ENCODE data around the gene LRRC56. TPM values are rescaled to one million over a fixed set of nuclear protein-coding genes. Genes with fewer than 3 reads are reported as not detected.

Gene LRRC56
- polyA plus RNA-seq, 2 donors: 1.7 to 4.0 TPM

DNA sequence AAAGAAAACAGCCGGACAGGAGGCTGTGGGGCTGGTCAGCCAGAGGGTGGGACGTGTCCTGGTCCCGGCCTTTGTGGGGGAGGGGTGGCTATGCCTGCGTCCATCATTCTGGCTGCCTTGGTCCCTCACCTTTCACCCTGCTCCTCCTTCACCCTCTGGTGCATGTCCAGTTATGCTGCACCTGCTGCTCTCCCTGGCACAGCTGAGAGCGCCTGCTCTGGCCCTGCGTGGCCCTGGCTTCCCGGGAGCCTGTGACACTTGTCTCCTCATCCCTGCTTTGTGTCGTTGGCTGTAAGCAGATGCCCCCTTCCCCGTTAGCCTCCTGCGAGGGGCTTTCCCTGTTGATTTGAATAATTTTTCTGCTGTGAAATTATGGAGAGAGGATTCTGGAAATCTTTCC is 55.6 kb downstream of the LRRC56 start:
- 86 to 87% methylated on average over 10 of the region's 10 CpGs for WGBS, 2 donors
- Histone ChIP-seq H3K27me3 (ENCODE audit: control insufficient read depth in 1 of 2, insufficient read depth in 2 of 2, low read length in 2 of 2) (no peaks in the 10 kb centered on the region), H3K27ac (ENCODE audit: low read depth in 2 of 2, low read length in 1 of 2) (no peak overlapping the region), H3K4me3 (ENCODE audit: low read depth in 1 of 2, low read length in 2 of 2) (no peak overlapping the region), H3K36me3 (ENCODE audit: control insufficient read depth in 2 of 2, insufficient read depth in 2 of 2, low read length in 1 of 2) (peaks cover 22 to 65% of the 10 kb centered on the region in 2 donors), H3K4me1 (ENCODE audit: control insufficient read depth in 2 of 2, insufficient read depth in 2 of 2, low read length in 1 of 2) (no peaks in the 10 kb centered on the region), H3K9me3 (ENCODE audit: control insufficient read depth in 2 of 2, insufficient read depth in 1 of 2, low read depth in 1 of 2, low read length in 1 of 2) (no peaks in the 10 kb centered on the region)

DNA sequence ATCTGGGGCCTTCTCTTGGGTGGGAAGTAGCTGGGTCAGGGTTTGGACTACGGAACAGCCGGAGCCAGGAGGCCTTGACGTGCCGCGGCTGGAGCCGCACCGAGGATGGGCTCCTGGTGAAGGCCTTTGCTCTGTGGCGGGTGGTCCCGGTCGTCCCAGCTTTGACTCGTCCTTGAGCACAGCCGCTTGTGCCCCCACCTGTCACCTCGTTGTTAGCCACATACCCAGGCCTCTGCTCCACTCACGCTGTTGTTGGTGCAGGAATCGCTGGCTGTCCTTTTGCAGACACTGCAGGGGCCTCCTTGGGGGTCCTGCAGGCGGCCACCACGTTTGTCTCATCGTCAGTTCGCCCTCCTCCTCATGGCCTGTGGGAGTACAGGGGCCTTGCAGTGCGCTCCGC is 56.0 kb downstream of the LRRC56 start:
- Histone ChIP-seq H3K27me3 (ENCODE audit: control insufficient read depth in 1 of 2, insufficient read depth in 2 of 2, low read length in 2 of 2) (no peaks in the 10 kb centered on the region), H3K36me3 (ENCODE audit: control insufficient read depth in 2 of 2, insufficient read depth in 2 of 2, low read length in 1 of 2) (peaks cover 24 to 68% of the 10 kb centered on the region in 2 donors), H3K4me3 (ENCODE audit: low read depth in 1 of 2, low read length in 2 of 2) (no peak overlapping the region), H3K9me3 (ENCODE audit: control insufficient read depth in 2 of 2, insufficient read depth in 1 of 2, low read depth in 1 of 2, low read length in 1 of 2) (no peaks in the 10 kb centered on the region), H3K27ac (ENCODE audit: low read depth in 2 of 2, low read length in 1 of 2) (no peak overlapping the region), H3K4me1 (ENCODE audit: control insufficient read depth in 2 of 2, insufficient read depth in 2 of 2, low read length in 1 of 2) (no peaks in the 10 kb centered on the region)
- 92 to 93% methylated on average over 19 to 21 of the region's 21 CpGs for WGBS, 2 donors

DNA sequence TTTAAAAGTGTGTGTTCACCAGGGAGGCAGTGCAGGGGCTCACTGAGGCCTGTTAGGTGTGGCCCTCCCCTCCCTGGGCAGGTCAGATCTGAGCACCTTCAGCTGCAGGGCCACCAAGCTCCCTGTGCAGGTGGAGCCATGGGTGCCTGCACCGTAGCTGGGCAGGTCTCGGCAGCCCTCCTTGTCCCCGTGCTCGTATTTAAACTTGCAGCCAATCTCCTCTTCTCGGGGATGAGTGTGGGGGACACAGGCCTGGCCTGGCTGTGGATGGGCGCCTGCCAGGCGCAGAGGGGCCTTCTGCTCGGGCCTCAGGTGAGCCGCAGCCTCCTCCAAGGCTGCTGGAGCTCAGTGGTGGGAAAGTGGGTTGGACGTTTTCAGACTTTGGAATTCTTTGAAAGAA is 58.1 kb downstream of the LRRC56 start:
- Histone ChIP-seq H3K9me3 (ENCODE audit: control insufficient read depth in 2 of 2, insufficient read depth in 1 of 2, low read depth in 1 of 2, low read length in 1 of 2) (no peaks in the 10 kb centered on the region), H3K27ac (ENCODE audit: low read depth in 2 of 2, low read length in 1 of 2) (no peak overlapping the region), H3K27me3 (ENCODE audit: control insufficient read depth in 1 of 2, insufficient read depth in 2 of 2, low read length in 2 of 2) (no peaks in the 10 kb centered on the region), H3K36me3 (ENCODE audit: control insufficient read depth in 2 of 2, insufficient read depth in 2 of 2, low read length in 1 of 2) (peaks cover 30 to 73% of the 10 kb centered on the region in 2 donors), H3K4me3 (ENCODE audit: low read depth in 1 of 2, low read length in 2 of 2) (no peak overlapping the region), H3K4me1 (ENCODE audit: control insufficient read depth in 2 of 2, insufficient read depth in 2 of 2, low read length in 1 of 2) (no peaks in the 10 kb centered on the region)
- 90 to 93% methylated on average over 10 of the region's 10 CpGs for WGBS, 2 donors

DNA sequence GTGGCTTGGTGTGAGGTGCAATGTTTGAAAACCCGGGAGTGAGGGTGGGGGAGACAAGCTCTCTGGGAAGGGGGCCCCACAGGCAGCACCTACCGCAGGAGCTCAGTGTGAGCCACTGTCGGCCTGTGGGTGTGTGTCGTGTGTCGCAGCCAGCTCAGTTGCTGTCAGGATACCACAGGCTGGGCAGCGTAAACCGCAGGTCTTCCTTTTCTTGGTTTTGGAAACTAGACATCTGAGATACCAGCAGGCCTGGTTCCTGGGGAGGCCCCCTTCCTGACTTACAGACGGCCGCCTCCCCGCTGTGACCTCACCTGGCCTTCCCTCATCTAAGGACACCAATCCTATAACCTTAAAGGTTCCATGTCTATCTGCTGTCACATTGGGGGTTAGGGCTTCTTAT is 59.0 kb downstream of the LRRC56 start:
- Histone ChIP-seq H3K4me1 (ENCODE audit: control insufficient read depth in 2 of 2, insufficient read depth in 2 of 2, low read length in 1 of 2) (no peaks in the 10 kb centered on the region), H3K27me3 (ENCODE audit: control insufficient read depth in 1 of 2, insufficient read depth in 2 of 2, low read length in 2 of 2) (no peaks in the 10 kb centered on the region), H3K27ac (ENCODE audit: low read depth in 2 of 2, low read length in 1 of 2) (no peak overlapping the region), H3K36me3 (ENCODE audit: control insufficient read depth in 2 of 2, insufficient read depth in 2 of 2, low read length in 1 of 2) (peaks cover 32 to 72% of the 10 kb centered on the region in 2 donors), H3K9me3 (ENCODE audit: control insufficient read depth in 2 of 2, insufficient read depth in 1 of 2, low read depth in 1 of 2, low read length in 1 of 2) (no peaks in the 10 kb centered on the region), H3K4me3 (ENCODE audit: low read depth in 1 of 2, low read length in 2 of 2) (no peak overlapping the region)
- whole genome bisulfite sequencing, 2 donors: 86 to 87% methylated on average over 10 of the region's 10 CpGs

DNA sequence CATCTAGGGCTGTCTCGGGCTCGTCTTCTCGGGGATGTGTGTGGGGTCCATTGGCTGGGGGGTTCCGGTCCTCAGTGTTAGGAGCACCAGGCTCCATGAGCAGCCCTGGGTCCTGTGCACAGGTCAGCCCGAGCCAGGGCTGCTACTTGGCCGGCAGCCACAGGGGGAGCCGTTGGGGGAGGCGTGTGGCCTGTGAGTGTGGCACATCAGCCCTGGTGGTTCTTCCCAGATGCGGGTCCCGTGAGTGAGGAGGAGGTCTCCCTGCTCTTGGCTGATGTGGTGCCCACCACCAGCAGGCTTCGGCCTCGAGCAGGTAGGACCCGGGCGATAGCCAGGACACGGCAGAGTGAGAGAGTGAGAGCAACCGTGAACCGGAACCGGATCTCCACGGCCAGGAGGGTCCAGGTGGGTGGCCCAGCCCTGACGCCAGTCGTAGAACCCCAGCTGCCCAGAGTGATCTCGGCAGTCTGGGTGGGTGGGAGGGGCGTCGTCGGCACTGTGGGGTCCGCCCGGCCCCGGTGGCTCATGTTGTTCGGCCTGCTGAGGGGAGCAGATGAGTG is 59.9 kb downstream of the LRRC56 start:
- Histone ChIP-seq H3K27me3 (ENCODE audit: control insufficient read depth in 1 of 2, insufficient read depth in 2 of 2, low read length in 2 of 2) (no peaks in the 10 kb centered on the region), H3K9me3 (ENCODE audit: control insufficient read depth in 2 of 2, insufficient read depth in 1 of 2, low read depth in 1 of 2, low read length in 1 of 2) (no peaks in the 10 kb centered on the region), H3K4me1 (ENCODE audit: control insufficient read depth in 2 of 2, insufficient read depth in 2 of 2, low read length in 1 of 2) (no peaks in the 10 kb centered on the region), H3K4me3 (ENCODE audit: low read depth in 1 of 2, low read length in 2 of 2) (no peak overlapping the region), H3K27ac (ENCODE audit: low read depth in 2 of 2, low read length in 1 of 2) (no peak overlapping the region), H3K36me3 (ENCODE audit: control insufficient read depth in 2 of 2, insufficient read depth in 2 of 2, low read length in 1 of 2) (peaks cover 34 to 76% of the 10 kb centered on the region in 2 donors)
- WGBS, 2 donors: 90 to 93% methylated on average over 28 to 29 of the region's 29 CpGs

DNA sequence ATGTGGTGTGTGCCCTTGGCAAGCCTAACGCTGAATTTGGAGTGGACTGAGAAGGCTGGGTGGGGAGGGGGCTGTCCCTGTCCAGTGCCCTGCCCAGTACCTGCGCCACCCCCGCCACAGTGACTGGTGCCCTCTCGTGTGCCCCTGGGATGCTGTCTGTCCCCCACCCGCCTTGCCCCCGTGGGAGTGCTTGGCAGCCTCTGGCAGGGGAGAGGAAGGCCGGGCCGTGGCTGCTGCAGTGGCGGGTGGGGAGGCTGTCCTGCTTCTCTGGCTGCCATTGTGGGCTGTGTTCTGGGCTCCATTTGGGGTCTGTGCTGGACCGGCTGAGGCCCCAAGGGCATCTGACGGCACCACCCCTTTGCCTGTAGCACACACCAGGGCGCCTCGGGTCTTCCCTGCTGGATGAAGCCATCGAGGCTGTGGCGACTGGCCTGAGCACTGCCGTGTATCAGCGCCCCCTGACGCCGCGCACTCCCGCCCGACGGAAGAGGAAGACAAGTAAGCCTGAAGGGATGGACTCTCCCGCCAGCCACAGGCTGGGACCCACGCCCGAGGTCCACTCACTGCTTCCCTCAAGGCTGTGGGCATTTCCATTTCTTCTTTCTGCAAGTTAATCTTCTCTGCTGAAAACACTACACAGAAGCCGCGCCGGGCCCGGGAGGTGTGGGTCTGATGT is 60.8 kb downstream of the LRRC56 start:
- peaks cover 31 to 71% of the 10 kb centered on the region in 2 donors for H3K36me3 ChIP-seq (ENCODE audit: control insufficient read depth in 2 of 2, insufficient read depth in 2 of 2, low read length in 1 of 2)
- H3K27me3 ChIP-seq (ENCODE audit: control insufficient read depth in 1 of 2, insufficient read depth in 2 of 2, low read length in 2 of 2): no peaks in the 10 kb centered on the region
- WGBS, 2 donors: 93 to 94% methylated on average over 29 to 30 of the region's 30 CpGs

DNA sequence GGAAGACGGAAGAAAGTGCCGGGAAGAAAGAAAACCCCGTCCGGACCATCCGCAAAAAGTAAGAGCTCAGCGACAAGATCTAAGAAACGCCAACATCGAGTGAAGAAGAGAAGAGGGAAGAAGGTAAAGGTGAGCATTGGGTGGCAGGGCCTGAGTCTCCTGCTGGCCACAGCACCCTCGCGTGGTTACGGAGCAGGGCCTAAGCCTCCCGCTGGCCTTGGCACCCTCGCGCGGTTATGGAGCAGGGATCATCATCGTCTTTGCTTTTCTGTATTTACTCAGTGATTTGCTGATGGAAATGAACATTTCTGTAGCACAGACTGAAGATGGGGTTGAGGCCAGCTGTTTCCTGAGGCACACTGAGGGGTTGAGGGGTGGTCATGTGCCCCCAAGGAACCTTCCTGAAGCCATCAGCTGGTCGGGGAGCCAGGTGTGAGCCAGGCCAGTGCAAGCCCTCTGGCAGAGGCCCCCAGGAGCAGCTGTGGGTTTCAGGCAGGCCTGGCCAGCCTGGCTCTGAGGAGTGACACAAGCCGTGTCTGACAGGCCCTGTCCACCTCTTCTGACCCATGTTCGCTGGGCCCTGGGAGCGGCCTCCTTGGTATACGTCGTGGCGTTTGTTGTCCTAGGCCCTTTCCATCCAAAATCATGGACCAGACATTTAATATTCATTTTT is 64.4 kb downstream of the LRRC56 start:
- H3K9me3 ChIP-seq (ENCODE audit: control insufficient read depth in 2 of 2, insufficient read depth in 1 of 2, low read depth in 1 of 2, low read length in 1 of 2): no peaks in the 10 kb centered on the region
- H3K4me1 ChIP-seq (ENCODE audit: control insufficient read depth in 2 of 2, insufficient read depth in 2 of 2, low read length in 1 of 2): peaks cover 0 to 11% of the 10 kb centered on the region in 2 donors
- no peak overlapping the region for H3K27ac ChIP-seq (ENCODE audit: low read depth in 2 of 2, low read length in 1 of 2)
- H3K36me3 ChIP-seq (ENCODE audit: control insufficient read depth in 2 of 2, insufficient read depth in 2 of 2, low read length in 1 of 2): peaks cover 28 to 71% of the 10 kb centered on the region in 2 donors
- no peak overlapping the region for H3K4me3 ChIP-seq (ENCODE audit: low read depth in 1 of 2, low read length in 2 of 2)
- 93 to 94% methylated on average over 23 of the region's 23 CpGs for WGBS, 2 donors
- H3K27me3 ChIP-seq (ENCODE audit: control insufficient read depth in 1 of 2, insufficient read depth in 2 of 2, low read length in 2 of 2): no peaks in the 10 kb centered on the region

More for the DNA sequence above, 60.8 kb downstream of the LRRC56 start:
- H3K27ac ChIP-seq (ENCODE audit: low read depth in 2 of 2, low read length in 1 of 2): no peak overlapping the region
- no peaks in the 10 kb centered on the region for H3K4me1 ChIP-seq (ENCODE audit: control insufficient read depth in 2 of 2, insufficient read depth in 2 of 2, low read length in 1 of 2)
- no peak overlapping the region for H3K4me3 ChIP-seq (ENCODE audit: low read depth in 1 of 2, low read length in 2 of 2)
- no peaks in the 10 kb centered on the region for H3K9me3 ChIP-seq (ENCODE audit: control insufficient read depth in 2 of 2, insufficient read depth in 1 of 2, low read depth in 1 of 2, low read length in 1 of 2)

DNA sequence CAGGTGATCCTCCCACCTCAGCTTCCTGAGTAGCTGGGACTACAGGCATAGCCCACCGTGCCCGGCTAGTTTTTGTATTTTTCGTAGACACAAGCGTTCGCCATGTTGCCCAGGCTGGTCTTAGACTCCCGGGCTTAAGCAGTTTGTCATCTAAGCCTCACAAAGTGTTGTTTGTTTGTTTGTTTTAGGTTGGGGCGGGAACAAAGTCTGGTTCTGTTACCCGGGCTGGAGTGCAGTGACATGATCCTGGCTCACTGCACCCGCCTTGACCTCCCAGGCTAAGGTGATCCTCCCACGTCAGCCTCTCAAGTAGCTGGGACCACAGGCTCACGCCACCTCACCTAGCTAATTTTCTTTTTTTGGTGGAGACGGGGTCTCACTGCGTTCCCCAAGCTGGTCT is 65.8 kb downstream of the LRRC56 start:
- Histone ChIP-seq H3K36me3 (ENCODE audit: control insufficient read depth in 2 of 2, insufficient read depth in 2 of 2, low read length in 1 of 2) (peaks cover 28 to 72% of the 10 kb centered on the region in 2 donors), H3K4me3 (ENCODE audit: low read depth in 1 of 2, low read length in 2 of 2) (no peak overlapping the region), H3K9me3 (ENCODE audit: control insufficient read depth in 2 of 2, insufficient read depth in 1 of 2, low read depth in 1 of 2, low read length in 1 of 2) (no peaks in the 10 kb centered on the region), H3K27ac (ENCODE audit: low read depth in 2 of 2, low read length in 1 of 2) (no peak overlapping the region), H3K4me1 (ENCODE audit: control insufficient read depth in 2 of 2, insufficient read depth in 2 of 2, low read length in 1 of 2) (peaks cover 0 to 11% of the 10 kb centered on the region in 2 donors), H3K27me3 (ENCODE audit: control insufficient read depth in 1 of 2, insufficient read depth in 2 of 2, low read length in 2 of 2) (no peaks in the 10 kb centered on the region)
- WGBS, 2 donors: 91 to 92% methylated on average over 13 of the region's 13 CpGs

All from esophagus (tissue), 2 donors.